HepG2 (cell line): ENCODE measurements around the gene HDAC8.

Experiments used
- CREB1 ChIP-seq, 2 experiments: fragments of 450-650 bp in 1 of 2; IDR thresholded peaks; 2 replicates each; pipeline ENCODE4 v1.6.1; 2016 to 2017; ENCODE audit warnings: control low read depth in 1 of 2, mild to moderate bottlenecking in 1 of 2, missing compliant biosample characterization in 1 of 2, missing genetic modification characterization in 1 of 2
- ELF1 ChIP-seq: sonication (generic); formaldehyde crosslinking; IDR thresholded peaks from 2 replicates; pipeline ENCODE4 v1.4.0; 2020; ENCODE audit warnings: missing genetic modification reagents
- JUND ChIP-seq: sonication (generic); formaldehyde crosslinking; IDR thresholded peaks from 2 replicates; pipeline ENCODE4 v1.8.0; 2022; ENCODE audit warnings: mild to moderate bottlenecking, missing genetic modification reagents
- MEIS1 ChIP-seq: sonication (generic); formaldehyde crosslinking; IDR thresholded peaks from 2 replicates; pipeline ENCODE4 v1.9.0; 2021; ENCODE audit warnings: mild to moderate bottlenecking, missing genetic modification reagents, moderate library complexity, borderline replicate concordance
- REST ChIP-seq, 2 experiments: IDR thresholded peaks; 2 replicates each; pipeline ENCODE4 v1.6.1; 2011 to 2012; ENCODE audit warnings: low read length in 2 of 2, borderline replicate concordance in 1 of 2, low read depth in 1 of 2, mild to moderate bottlenecking in 1 of 2, moderate library complexity in 1 of 2
- SCMH1 ChIP-seq: sonication (generic); formaldehyde crosslinking; IDR thresholded peaks from 2 replicates; pipeline ENCODE4 v1.9.0; 2021; ENCODE audit warnings: missing genetic modification reagents, mild to moderate bottlenecking, borderline replicate concordance
- TAF1 ChIP-seq: sonication (generic); formaldehyde crosslinking; IDR thresholded peaks from 2 replicates; pipeline ENCODE4 v1.4.0; 2020; ENCODE audit warnings: missing genetic modification reagents
- ZNF205 ChIP-seq: IDR thresholded peaks from 2 replicates; pipeline ENCODE4 v1.6.1; 2018; ENCODE audit warnings: missing biosample characterization, missing genetic modification reagents
- ZNF672 ChIP-seq: sonication (generic); formaldehyde crosslinking; IDR thresholded peaks from 2 replicates; pipeline ENCODE4 v1.8.1; 2022; ENCODE audit warnings: missing genetic modification reagents
- ZSCAN25 ChIP-seq: sonication (generic); formaldehyde crosslinking; IDR thresholded peaks from 2 replicates; pipeline ENCODE4 v1.8.0; 2022; ENCODE audit warnings: mild to moderate bottlenecking, missing genetic modification reagents
- TF ChIP-seq, protein P1 (sequence below): sonication (generic); formaldehyde crosslinking; IDR thresholded peaks from 2 replicates; pipeline ENCODE4 v1.5.0; 2020; ENCODE audit warnings: mild to moderate bottlenecking, missing genetic modification reagents, moderate library complexity

DNA sequence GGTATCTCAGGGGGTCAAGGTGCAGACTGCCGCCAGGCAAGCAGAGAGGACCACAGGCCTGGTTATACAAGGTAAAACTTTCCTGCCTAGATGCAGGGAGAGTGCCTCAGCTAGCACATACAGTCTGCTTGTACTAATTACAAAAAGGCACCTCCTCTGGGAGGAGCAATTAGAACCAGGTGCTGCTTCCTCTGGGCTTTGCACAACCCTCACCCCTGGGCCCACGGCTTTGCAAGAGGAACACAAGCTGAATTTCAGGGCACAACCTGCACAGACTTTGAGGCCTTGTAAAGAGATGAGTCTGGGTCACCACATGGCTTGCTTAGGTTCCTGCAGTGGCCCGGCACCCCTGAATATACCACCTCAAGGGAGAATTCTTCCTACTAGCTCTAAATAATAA is 257.8 kb downstream of the HDAC8 start:
- TF ChIP-seq ZNF672 (CRISPR knock-in tag) (no peak), TAF1 (CRISPR knock-in tag) (no peak), REST (IDR thresholded peaks at IDR 0.05; ENCODE audit: borderline replicate concordance in 1 of 2, low read depth in 1 of 2, low read length in 2 of 2) (no peak), JUND (no peak), MEIS1 (CRISPR knock-in tag) (no peak), ELF1 (CRISPR knock-in tag) (no peak), ZNF205 (CRISPR knock-in tag) (no peak), ZSCAN25 (CRISPR knock-in tag) (no peak), CREB1 (IDR thresholded peaks at IDR 0.05) (no peak), CREB1 (CRISPR knock-in tag; IDR thresholded peaks at IDR 0.05) (no peak), SCMH1 (no peak)
- TF ChIP-seq, protein P1, sequence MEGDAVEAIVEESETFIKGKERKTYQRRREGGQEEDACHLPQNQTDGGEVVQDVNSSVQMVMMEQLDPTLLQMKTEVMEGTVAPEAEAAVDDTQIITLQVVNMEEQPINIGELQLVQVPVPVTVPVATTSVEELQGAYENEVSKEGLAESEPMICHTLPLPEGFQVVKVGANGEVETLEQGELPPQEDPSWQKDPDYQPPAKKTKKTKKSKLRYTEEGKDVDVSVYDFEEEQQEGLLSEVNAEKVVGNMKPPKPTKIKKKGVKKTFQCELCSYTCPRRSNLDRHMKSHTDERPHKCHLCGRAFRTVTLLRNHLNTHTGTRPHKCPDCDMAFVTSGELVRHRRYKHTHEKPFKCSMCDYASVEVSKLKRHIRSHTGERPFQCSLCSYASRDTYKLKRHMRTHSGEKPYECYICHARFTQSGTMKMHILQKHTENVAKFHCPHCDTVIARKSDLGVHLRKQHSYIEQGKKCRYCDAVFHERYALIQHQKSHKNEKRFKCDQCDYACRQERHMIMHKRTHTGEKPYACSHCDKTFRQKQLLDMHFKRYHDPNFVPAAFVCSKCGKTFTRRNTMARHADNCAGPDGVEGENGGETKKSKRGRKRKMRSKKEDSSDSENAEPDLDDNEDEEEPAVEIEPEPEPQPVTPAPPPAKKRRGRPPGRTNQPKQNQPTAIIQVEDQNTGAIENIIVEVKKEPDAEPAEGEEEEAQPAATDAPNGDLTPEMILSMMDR = no peak
